Measurements from ENCODE around the gene ZNF444.
A peak's percentile ranks its signal among the peaks of the same experiment; 100 is the strongest.

DNA sequence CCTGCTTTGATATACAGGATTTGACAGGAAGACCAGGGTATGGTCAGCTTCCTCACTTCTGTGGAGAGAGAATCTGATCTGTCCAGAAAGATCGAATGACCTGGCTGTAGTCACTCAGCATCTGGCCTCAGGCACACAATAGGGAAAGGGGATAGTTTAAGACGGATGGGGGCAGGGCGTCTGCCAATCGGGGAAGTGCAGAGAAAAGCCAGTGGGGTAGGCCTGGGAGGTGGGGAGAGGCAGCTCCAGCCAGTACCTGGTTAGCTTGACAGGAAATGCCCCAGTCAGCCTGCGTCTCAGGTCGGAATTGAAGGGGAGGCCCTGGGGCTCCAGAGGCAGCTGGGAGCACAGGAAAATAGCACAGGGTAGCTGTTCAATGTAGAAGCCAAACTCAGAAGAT is 12.4 kb downstream of the ZNF444 start:
- TF ChIP-seq POLR2A (IDR thresholded peaks at IDR 0.05; ENCODE audit: control extremely low read depth in 1 of 2, low read depth in 2 of 2, low read length in 2 of 2): no peak
- no peak for TF ChIP-seq EP300 (IDR thresholded peaks at IDR 0.05; ENCODE audit: borderline replicate concordance in 1 of 2, low read depth in 2 of 2, low read length in 2 of 2)
- no peak for TF ChIP-seq TCF12 (IDR thresholded peaks at IDR 0.05; ENCODE audit: low read depth, low read length)
- TF ChIP-seq SIN3A (conservative IDR thresholded peaks at IDR 0.05 in 1 of 2, IDR thresholded peaks at IDR 0.05 in 1 of 2; ENCODE audit: low read depth in 1 of 2, low read length in 2 of 2): peak in 1 of 2 experiments; percentile 73; a peak in 2 of 4 replicates

All from H1 (cell line).